Measurements from ENCODE around the gene FAM229B.
A peak's percentile ranks its signal among the peaks of the same experiment; 100 is the strongest.

Gene FAM229B, protein sequence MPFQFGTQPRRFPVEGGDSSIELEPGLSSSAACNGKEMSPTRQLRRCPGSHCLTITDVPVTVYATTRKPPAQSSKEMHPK

DNA sequence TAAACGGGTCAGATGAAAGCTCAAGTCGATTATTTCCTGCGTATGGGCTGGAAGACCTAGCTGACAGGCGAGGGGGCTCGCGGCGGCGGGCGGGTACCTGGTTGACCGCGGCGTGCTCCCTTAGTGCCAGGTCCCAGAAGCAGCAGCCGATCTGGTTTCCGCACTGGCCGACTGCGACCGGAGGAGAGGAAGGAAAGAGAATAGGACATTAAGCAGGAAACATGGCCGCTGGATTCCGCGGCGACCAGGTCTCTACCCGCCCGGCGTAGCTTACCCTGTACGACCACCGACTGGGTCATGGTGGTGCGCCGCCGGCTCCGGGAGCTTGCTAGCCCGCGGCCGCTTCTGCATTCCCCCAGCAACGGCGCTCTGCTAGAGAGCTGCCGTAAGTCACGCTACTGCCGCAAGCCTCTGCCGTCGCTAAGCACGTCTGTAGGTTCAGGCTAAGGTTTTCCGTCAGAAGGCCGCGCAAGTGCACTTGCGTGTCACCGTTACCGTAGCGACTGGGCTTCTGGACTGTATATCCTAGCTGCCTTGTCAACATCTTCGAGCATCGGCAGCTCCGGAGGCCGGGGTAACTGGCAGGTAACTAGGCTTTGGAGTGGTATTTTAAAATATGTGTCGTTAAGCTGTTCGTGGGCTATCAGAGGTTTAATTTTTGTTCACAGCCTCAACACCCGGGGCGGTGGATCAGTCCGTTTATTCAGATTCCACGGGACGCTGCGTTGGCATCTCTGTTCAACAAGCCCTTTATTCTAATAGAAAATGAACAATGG, at the start of gene FAM229B, which contains the start of gene TUBE1:
Gene FAM229B, plus strand, starts transcription at position 456 of the 776 bp plus-strand sequence. CDS start 11,693 bp downstream, outside the sequence.
Gene TUBE1, minus strand, starts transcription at position 347 of the 776 bp plus-strand sequence. Its CDS starts 48 bp downstream, at position 299.
- H3K9ac ChIP-seq (ENCODE audit: insufficient read length) = peak within 1 kb of the TSS; percentile 91
- H3K27ac ChIP-seq = peak within 1 kb of the TSS; percentile 62; the same call in 1 of the 2 replicates
- peak; percentile 70 for DNase-seq (ENCODE audit: low read depth, low spot score)
- H3K4me3 ChIP-seq = peak within 1 kb of the TSS; percentile 98
- H3K36me3 ChIP-seq (ENCODE audit: insufficient read depth, low read length) = peaks cover 23% of the 10 kb centered on the region
- TF ChIP-seq FOXP2 (optimal IDR thresholded peaks at IDR 0.05; ENCODE audit: control extremely low read depth, extremely low read length, insufficient read depth) (peak; percentile 90), EZH2 (IDR thresholded peaks at IDR 0.05) (no peak), POLR2AphosphoS5 (IDR thresholded peaks at IDR 0.05; ENCODE audit: borderline replicate concordance, low read depth, low read length) (peak; percentile 95)
- H3K9me3 ChIP-seq (ENCODE audit: low read depth, low read length) = no peaks in the 10 kb centered on the region

DNA sequence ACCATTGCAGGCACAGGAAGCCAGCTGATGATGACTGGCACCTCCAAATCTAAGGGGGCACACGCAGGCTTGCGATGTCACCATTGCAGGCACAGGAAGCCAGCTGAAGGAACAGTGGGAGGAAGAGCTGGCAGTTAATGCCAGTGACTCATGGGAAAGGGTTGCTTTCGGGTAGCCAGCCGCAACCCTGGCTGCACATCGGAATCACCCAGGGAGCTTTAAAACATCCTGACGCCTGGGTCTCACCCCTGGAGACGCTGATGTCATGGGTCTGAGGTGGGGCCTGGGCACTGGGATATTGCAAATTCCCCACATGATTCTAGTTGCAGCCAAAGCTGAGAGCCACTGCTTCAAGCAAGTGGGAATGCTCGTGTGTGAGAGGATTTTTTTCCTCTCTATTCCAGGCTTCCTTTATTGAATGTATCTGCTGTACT, 49.6 kb upstream of the FAM229B start:
- Histone ChIP-seq H3K4me3 (no peak overlapping the region), H3K36me3 (ENCODE audit: insufficient read depth, low read length) (no peaks in the 10 kb centered on the region), H3K9ac (ENCODE audit: insufficient read length) (no peak overlapping the region), H3K9me3 (ENCODE audit: low read depth, low read length) (no peaks in the 10 kb centered on the region), H3K27ac (no peak overlapping the region)
- DNase-seq (ENCODE audit: low read depth, low spot score) = no peak
- no peak for TF ChIP-seq EZH2 (IDR thresholded peaks at IDR 0.05)
- no peak for TF ChIP-seq FOXP2 (optimal IDR thresholded peaks at IDR 0.05; ENCODE audit: control extremely low read depth, extremely low read length, insufficient read depth)
- no peak for TF ChIP-seq POLR2AphosphoS5 (IDR thresholded peaks at IDR 0.05; ENCODE audit: borderline replicate concordance, low read depth, low read length)

DNA sequence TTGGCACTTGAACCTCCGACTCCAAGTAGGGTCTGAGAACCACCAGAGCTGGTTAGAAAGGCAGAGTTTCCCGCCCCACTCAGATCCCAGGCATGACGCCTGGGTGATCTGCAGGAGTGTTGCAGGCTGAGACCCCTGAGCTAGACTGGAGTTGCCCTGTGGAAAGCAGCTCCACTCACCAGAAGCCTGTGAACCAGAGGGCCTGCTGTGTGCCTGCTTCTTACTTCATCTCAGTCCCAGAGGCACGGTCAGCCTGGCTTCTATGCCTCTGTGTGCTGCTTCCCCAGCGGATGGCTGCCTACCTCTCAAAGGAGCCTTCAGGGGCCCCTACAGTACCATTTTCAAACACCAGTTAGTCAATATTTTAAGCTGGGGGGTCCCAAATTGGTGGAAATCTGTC, 49.1 kb upstream of the FAM229B start:
- H3K27ac ChIP-seq = no peak overlapping the region
- no peaks in the 10 kb centered on the region for H3K9me3 ChIP-seq (ENCODE audit: low read depth, low read length)
- H3K36me3 ChIP-seq (ENCODE audit: insufficient read depth, low read length) = no peaks in the 10 kb centered on the region
- DNase-seq (ENCODE audit: low read depth, low spot score) = no peak
- H3K9ac ChIP-seq (ENCODE audit: insufficient read length) = no peak overlapping the region
- no peak for TF ChIP-seq POLR2AphosphoS5 (IDR thresholded peaks at IDR 0.05; ENCODE audit: borderline replicate concordance, low read depth, low read length)
- TF ChIP-seq EZH2 (IDR thresholded peaks at IDR 0.05) = no peak
- no peak for TF ChIP-seq FOXP2 (optimal IDR thresholded peaks at IDR 0.05; ENCODE audit: control extremely low read depth, extremely low read length, insufficient read depth)
- H3K4me3 ChIP-seq = no peak overlapping the region

DNA sequence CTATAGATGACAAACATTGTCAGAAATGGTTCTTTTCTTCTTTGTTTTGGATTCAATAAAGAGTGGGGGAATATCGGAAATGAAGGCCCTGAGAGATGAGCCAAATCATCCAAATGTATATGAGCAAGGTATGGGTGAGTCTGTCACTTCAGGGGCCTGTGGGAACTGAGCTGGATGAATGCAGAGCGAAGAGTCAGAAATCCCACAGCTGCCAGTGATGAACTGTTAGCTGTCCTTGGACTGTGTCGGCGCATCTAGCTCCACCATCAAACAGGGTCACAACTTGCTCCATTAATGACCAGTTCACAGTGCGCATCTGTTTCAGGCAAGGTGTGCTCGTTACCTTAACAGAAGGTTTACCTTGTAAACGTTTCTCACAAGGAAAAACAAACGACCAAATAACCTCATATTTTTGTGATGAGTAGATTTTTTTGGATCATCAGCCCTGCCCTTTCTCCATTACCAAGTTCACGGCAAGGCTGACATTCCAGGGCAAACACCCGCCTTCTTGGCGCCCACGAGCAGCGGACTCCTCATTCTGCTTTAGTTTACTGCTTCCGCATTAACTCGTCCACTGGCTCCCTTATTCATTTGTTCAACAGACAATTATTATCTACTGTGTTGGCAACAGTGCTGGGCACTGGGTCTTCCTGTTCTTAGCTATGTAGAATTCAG, 48.5 kb upstream of the FAM229B start:
- TF ChIP-seq POLR2AphosphoS5 (IDR thresholded peaks at IDR 0.05; ENCODE audit: borderline replicate concordance, low read depth, low read length) = no peak
- no peak for TF ChIP-seq FOXP2 (optimal IDR thresholded peaks at IDR 0.05; ENCODE audit: control extremely low read depth, extremely low read length, insufficient read depth)
- TF ChIP-seq EZH2 (IDR thresholded peaks at IDR 0.05) = no peak
- Histone ChIP-seq H3K9ac (ENCODE audit: insufficient read length) (no peak overlapping the region), H3K9me3 (ENCODE audit: low read depth, low read length) (no peaks in the 10 kb centered on the region), H3K36me3 (ENCODE audit: insufficient read depth, low read length) (no peaks in the 10 kb centered on the region), H3K4me3 (no peak overlapping the region), H3K27ac (no peak overlapping the region)
- DNase-seq (ENCODE audit: low read depth, low spot score) = no peak

DNA sequence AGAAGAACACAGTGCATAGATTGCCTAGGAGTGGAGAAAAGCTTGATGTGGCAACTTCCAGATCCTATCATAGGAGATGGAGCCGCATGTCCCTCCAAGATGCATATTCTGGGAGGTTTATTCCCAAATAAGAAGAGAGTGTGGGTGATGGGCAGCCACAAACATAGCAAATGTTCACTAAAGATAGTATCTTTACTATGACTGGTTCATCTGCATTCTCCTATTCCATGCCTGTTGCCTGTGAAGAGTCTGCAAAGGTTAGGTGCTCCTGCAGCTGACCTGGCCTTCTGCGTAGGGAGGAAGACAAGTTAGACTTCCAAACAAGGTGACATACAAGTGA, 48.0 kb upstream of the FAM229B start:
- DNase-seq (ENCODE audit: low read depth, low spot score) = no peak
- TF ChIP-seq FOXP2 (optimal IDR thresholded peaks at IDR 0.05; ENCODE audit: control extremely low read depth, extremely low read length, insufficient read depth) (no peak), POLR2AphosphoS5 (IDR thresholded peaks at IDR 0.05; ENCODE audit: borderline replicate concordance, low read depth, low read length) (no peak), EZH2 (IDR thresholded peaks at IDR 0.05) (no peak)
- H3K27ac ChIP-seq = no peak overlapping the region
- H3K36me3 ChIP-seq (ENCODE audit: insufficient read depth, low read length) = no peaks in the 10 kb centered on the region
- no peak overlapping the region for H3K4me3 ChIP-seq
- no peaks in the 10 kb centered on the region for H3K9me3 ChIP-seq (ENCODE audit: low read depth, low read length)
- no peak overlapping the region for H3K9ac ChIP-seq (ENCODE audit: insufficient read length)

DNA sequence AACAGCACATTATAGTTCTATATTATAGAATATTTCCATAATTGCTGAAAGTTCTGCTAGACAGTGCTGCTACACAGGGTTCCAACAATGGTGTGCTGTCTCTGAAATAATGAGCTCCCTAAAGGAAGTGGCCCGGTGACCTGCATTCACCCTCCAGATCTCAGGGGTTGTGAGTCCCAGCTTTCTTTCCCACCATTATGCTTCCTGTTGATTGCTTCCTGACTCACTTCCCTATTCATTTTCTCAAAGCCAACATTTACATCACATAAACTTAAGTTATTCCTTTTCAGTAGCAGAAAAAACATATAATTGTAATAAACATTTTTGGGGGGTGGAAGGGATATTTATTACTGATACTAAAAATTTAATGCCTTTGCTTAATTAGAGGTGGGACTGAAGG, 46.4 kb upstream of the FAM229B start:
- H3K9me3 ChIP-seq (ENCODE audit: low read depth, low read length) = no peaks in the 10 kb centered on the region
- TF ChIP-seq FOXP2 (optimal IDR thresholded peaks at IDR 0.05; ENCODE audit: control extremely low read depth, extremely low read length, insufficient read depth) = no peak
- no peak for TF ChIP-seq POLR2AphosphoS5 (IDR thresholded peaks at IDR 0.05; ENCODE audit: borderline replicate concordance, low read depth, low read length)
- no peak for TF ChIP-seq EZH2 (IDR thresholded peaks at IDR 0.05)
- H3K9ac ChIP-seq (ENCODE audit: insufficient read length) = no peak overlapping the region
- DNase-seq (ENCODE audit: low read depth, low spot score) = no peak
- no peaks in the 10 kb centered on the region for H3K36me3 ChIP-seq (ENCODE audit: insufficient read depth, low read length)
- H3K27ac ChIP-seq = no peak overlapping the region
- H3K4me3 ChIP-seq = no peak overlapping the region

DNA sequence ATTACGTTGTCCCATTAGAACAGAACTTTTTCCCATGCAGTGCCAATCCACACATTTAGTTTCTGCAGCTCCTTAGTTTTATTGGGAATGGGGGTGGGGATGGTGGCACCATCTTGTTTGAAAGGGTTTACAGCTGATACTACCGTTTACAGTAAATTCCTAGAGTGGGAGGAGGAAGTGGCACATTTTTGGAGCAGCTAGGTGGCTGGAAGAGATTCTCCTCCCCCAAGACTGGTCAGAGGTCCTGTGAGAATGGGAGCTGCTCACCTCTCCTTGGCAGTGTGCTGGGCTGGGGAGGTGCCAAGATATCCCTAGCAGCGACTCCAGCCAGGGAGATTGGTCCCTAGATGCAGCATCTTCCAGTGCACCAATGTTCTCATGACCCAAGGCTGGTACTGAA, 45.9 kb upstream of the FAM229B start:
- Histone ChIP-seq H3K36me3 (ENCODE audit: insufficient read depth, low read length) (no peaks in the 10 kb centered on the region), H3K27ac (no peak overlapping the region), H3K4me3 (no peak overlapping the region), H3K9me3 (ENCODE audit: low read depth, low read length) (no peaks in the 10 kb centered on the region), H3K9ac (ENCODE audit: insufficient read length) (no peak overlapping the region)
- TF ChIP-seq EZH2 (IDR thresholded peaks at IDR 0.05) = no peak
- no peak for DNase-seq (ENCODE audit: low read depth, low spot score)

Measured in SK-N-MC (cell line).